HG03045 (cell line): ENCODE measurements around the gene PER1.
"Not testable (repeated sequence)": the region's sequence is repeated elsewhere in the genome, so short reads cannot be mapped to it uniquely, and the experiment has no call there.

Experiments
- ATAC-seq: cut with Tn5 transposase; IDR thresholded peaks from one replicate; pipeline ENCODE4 v1.9.1; 2021; ENCODE audit warnings: mild to moderate bottlenecking, moderate library complexity; ENCODE audit not compliant: unreplicated experiment

Gene PER1

DNA sequence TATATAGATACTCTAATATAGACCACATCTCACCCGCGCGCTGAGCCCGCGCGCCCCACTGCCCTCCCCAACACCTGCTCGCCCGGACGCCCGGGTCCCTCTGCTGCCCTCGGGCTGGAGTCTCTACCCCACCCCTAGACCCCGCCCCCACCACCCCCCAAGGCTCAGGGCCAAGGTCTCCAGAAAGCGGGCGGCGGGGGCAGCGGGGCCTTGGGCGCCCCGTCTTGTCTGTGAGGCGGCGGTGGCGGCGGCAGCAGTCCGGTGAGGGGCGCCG, 30.9 kb downstream of the PER1 start:
- no peak for ATAC-seq

- no peak for ATAC-seq
Observed at GRCh38 chr17:8120520-8121406, 31.4 kb downstream of the PER1 start.

- no peak for ATAC-seq
Observed at GRCh38 chr17:8119581-8120519, 32.4 kb downstream of the PER1 start.

- ATAC-seq = peak; percentile 43
Observed at GRCh38 chr17:8118769-8119580, 33.2 kb downstream of the PER1 start.

DNA sequence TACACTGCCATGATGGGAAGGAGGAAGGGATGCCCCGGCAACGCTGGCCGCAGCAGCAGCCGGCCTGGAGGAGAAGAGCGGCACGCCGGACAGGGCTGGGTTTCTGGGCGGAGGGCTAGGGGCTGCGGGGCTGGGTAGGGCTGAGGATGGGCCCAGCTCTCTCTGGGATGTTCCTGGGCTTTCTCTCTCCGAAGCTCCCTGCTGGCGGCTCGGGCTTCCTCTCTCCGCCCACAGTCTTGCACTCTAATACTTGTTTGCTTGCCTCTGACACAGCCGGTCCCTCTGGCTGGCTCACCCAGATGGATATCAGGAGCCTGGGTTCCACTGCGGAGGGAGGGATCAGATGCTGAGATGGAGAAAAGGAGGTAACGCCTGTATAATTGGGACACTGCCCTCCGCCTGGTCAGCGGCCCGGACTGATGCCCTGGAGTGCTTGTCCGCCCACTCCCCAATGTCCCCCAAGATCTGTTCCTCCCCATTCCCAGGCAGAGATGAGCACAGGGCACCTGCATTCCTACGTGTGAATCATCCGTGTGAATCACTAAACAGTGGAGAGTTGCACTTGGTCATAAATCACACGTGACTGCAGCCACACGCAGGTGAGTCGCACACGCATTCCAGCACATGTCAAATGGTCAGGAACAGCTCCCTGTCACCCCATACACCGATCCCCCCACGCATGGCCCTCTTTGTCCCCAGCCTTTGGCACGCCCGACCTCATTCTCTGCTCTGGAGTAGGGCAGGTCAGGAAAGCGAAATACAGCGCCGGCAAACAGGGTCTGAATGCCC, 34.0 kb downstream of the PER1 start, which contains the start of gene ALOXE3:
TSS of gene ALOXE3 (minus strand) at position 535 of the 789 bp plus-strand sequence. CDS start at position 11, 524 bp downstream.
- ATAC-seq = peak; percentile 1

DNA sequence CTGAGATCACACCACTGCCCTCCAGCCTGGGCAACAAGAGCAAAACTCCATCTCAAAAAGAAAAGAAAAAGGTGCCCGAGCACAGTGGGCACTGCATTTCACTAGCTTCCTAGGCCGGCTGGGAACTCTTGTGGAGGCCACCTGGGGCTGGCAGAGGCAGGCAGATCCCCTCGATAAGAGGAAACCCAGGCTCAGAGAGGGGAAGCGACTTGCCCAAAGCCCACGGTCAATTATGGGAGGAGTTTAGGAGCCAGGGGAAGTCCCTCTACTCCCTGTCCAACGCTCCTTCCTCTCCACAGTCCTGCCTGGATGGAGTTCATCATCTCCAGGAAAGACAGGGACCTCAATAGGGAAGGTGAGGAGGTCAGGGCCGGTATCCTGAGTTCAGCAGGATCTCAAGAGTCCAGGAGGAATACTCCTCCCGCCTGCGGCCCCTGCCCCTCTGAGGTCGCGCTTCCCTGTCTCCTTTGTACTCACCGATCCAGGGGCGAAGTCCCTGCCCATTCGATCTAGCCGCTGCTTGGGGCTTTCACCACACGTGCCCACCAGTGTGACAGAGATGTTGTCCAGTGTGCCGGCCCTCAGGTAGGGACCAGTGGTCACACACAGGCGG, 34.7 kb downstream of the PER1 start:
- no peak for ATAC-seq

GRCh38 chr17:8116776-8117175, 35.4 kb downstream of the PER1 start:
- no peak for ATAC-seq

- ATAC-seq = no peak
Observed at GRCh38 chr17:8110907-8111306, 41.3 kb downstream of the PER1 start.

GRCh38 chr17:8110456-8110804, 41.8 kb downstream of the PER1 start:
- ATAC-seq = no peak

GRCh38 chr17:8109661-8110455, 42.3 kb downstream of the PER1 start:
- ATAC-seq = no peak

- no peak for ATAC-seq
Observed at GRCh38 chr17:8108972-8109660, 43.1 kb downstream of the PER1 start.

DNA sequence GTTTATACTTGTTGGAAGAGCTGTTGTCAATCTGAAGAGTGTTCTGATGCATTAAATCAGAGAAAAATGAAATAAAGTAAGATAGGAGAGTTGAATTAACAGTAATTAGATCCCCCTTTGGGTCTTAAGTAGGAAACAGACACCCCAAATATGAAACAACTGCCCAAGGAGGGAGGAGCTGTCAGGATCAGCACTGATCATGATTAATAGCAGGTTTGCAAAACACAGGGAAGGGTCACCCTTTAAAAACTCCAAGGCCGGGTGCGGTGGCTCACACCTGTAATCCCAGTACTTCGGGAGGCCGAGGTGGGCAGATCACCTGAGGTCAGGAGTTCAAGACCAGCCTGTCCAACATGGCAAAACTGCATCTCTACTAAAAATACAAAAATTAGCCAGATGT, 45.2 kb downstream of the PER1 start:
- ATAC-seq = not testable (repeated sequence)

DNA sequence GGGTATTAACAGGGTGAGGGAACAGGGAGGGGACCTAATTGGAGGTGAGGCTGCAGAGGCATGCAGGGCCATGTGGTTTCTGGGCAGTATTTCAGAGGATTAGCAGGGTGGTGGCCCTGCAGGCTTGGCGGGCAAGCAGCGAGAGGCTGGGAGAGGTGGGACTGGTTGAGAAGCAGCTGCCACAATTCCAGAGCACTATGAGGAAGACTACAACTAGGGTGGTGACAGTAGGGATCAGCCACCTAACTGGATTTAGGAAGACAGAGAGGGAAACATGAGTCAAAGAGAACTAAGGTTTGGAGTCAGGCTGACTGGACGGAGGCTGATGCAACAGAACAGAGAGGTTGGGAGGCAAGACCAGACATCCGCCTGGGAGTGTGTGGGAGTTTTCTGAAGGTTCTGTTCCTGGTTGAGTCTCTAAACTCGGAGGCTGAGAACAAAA, 46.2 kb downstream of the PER1 start:
- ATAC-seq = no peak

DNA sequence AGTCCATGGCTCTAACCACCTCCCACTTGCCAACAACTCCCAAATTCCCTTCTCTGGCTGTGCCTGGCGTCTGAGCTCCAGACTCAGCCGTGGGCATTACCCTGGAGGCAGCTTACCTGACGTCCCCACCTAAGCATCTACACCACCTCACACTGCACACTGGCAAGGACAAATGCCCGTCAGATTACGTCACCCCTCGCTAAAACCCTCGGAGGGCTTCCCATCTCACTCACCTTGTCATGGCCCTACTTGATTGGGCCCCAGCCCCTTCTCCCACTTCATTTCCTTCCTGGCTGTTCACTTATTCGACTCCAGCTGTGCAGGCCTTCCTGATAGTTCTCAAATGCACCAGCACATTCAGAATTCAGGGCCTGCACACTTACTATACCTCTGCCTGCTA, 47.3 kb downstream of the PER1 start:
- no peak for ATAC-seq

- no peak for ATAC-seq
Observed at GRCh38 chr17:8103549-8103948, 48.7 kb downstream of the PER1 start.

DNA sequence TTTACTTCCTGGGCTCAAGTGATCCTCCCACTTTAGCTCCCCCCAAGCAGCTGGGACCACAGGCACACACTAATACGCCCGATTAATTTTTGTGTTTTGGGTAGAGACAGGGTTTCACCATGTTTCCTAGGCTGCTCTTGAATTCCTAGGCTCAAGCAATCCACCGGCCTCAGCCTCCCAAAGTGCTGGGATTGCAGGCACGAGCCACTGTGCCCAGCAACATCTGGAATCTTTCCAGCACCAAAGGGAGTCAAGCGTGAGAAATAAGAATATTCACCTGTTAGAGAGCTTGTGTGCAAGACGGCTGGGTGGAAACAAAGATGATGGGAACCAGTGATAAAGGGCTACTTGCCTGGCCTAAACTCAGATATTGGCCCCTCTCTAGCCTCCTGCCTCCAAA, 50.5 kb downstream of the PER1 start:
- ATAC-seq = no peak

DNA sequence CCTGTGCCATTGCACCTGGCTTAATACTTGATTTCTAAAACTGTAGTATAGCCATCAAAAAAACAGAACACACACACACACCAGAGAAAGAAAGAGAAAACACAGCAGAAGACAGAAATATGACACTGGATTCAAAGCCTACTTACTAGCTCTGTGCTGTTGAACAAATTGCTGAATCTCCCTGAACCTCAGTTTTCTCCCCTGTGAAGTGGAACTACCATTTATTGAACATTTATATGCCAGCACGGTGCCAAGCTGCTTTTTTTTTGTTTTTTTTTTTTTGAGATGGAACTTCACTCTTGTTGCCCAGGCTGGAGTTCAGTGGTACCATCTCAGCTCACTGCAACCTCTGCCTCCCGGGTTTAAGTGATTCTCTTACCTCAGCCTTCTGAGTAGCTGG, 51.4 kb downstream of the PER1 start:
- no peak for ATAC-seq

DNA sequence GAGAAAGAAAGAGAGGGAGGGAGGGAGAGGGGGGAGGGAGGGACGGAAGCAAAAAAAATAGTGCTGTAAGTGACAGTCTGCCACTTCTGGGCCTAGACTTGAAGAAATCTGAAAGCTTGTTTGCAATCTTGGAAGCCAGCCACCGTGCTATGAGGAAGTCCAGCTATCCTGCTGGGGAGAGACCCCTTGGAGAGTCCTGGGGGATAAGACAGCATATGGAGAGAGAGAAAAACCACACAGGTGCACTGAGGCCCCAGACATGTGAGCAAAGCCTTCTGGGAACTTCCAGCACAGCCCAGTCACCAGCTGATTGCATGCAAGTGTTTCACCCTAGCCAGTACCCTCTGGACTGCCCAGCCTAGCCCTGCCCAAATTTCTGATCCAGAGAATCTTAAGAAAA, 52.1 kb downstream of the PER1 start:
- no peak for ATAC-seq
